Testis (tissue), 3 donors: ENCODE data around the gene GRK1. TPM values are rescaled to one million over a fixed set of nuclear protein-coding genes. Genes with fewer than 3 reads are reported as not detected.

Experiments
- DNase-seq: peaks from one replicate; pipeline ENCODE4 v3.0.0-alpha.2; 2019
- H3K27ac ChIP-seq, 2 donors: fragments of 200-600 bp; sonication (generic); one replicate each; pipeline ENCODE4 v1.5.1; 2019
- H3K27me3 ChIP-seq: fragments of 200-600 bp; sonication (generic); one replicate; pipeline ENCODE4 v1.5.1; 2019
- H3K36me3 ChIP-seq: fragments of 200-600 bp; sonication (generic); one replicate; pipeline ENCODE4 v1.5.1; 2017; ENCODE audit warnings: low read depth; ENCODE audit errors: missing control alignments
- H3K4me1 ChIP-seq: fragments of 200-600 bp; sonication (generic); one replicate; pipeline ENCODE4 v1.5.1; 2019
- H3K4me3 ChIP-seq, 2 donors: fragments of 200-600 bp; sonication (generic); one replicate each; pipeline ENCODE4 v1.5.1; 2017 to 2019
- H3K9me3 ChIP-seq: fragments of 200-600 bp; sonication (generic); one replicate; pipeline ENCODE4 v1.5.1; 2017
- POLR2A ChIP-seq: fragments of 450-650 bp; IDR thresholded peaks from one replicate; pipeline ENCODE4 v1.6.1; 2017; ENCODE audit warnings: antibody characterized with exemption, mild to moderate bottlenecking, moderate library complexity
- WGBS, 2 donors: methylation state at CpG; one replicate each; pipeline ENCODE4 v1.1.5; 2018; 5-methylcytosine and 5-hydroxymethylcytosine counted together
- intact Hi-C: fragments of 100-400 bp; cut with DNase I; formaldehyde crosslinking; loops from one replicate; pipeline ENCODE4 v1.15.1; 2023; ENCODE audit warnings: low total_unique reads
- polyA plus RNA-seq: library from polyadenylated mRNA; stranded (reverse); fragments of 350-450 nt; fragmentation: Illumina TruSeq; extraction: RNeasy Lipid Tissue Mini Kit (QIAGEN cat#74804); gene quantifications from one replicate; pipeline ENCODE4 v1.2.3, GENCODE V29; 2014; ENCODE audit warnings: low read depth, low replicate concordance; ENCODE audit not compliant: insufficient read depth
- total RNA-seq, 2 donors: library from RNA; depleted of rRNA; stranded (reverse); fragments of >200 nt; gene quantifications; one replicate each; pipeline ENCODE4 v1.2.3, GENCODE V29; 2016
- TF ChIP-seq, protein P1 (sequence below), 3 experiments: fragments of 450-650 bp in 2 of 3; fragments of 200-600 bp in 1 of 3; sonication (generic) in 1 of 3; IDR thresholded peaks; one replicate each; pipeline ENCODE4 v1.5.1; 2016 to 2019; ENCODE audit warnings: antibody characterized with exemption in 3 of 3, mild to moderate bottlenecking in 2 of 3, moderate library complexity in 1 of 3

The GRK1 gene
- total and polyA plus RNA-seq, 3 donors from 2014 or later = 0.55 to 2.1 (median 0.87) TPM

DNA sequence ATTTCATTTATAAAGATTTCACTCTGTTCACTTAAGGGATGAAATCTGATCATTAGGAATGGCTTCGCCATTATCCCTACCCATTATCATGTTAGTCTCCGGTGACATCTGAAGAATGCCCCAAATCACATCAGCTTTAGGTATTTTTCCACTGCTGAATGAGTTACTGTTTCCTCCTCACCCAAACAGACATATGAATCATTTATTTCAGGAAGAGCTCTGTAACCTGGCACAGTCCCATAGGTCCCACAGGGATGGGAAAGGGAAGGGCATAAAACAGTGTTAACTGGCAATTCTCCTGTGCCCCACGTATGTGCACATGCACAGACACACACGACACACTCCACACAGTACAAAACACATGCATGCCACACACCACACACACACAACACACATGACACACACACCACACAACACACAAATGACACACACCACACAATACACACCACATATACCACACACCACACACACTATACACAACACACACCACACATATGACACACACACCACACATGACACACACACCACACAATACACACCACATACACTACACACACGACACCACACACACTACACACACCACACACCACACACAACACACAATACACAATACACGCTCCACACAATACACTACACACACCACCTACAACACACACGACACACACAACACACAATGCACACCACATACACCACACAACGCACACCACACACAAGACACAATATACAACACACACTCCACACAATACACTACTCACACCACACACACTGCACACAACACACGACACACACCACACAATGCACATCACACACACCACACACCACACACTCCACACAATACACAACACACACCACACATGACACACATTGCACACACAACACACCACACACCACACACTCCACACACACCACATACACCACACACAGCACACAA lies 107.4 kb downstream of the GRK1 start:
- intact Hi-C loops = no loop called here
- WGBS, 2 donors = 84 to 88% methylated on average over 9 of the region's 9 CpGs
- H3K27me3 ChIP-seq = no peaks in the 10 kb centered on the region
- no peak for TF ChIP-seq POLR2A
- TF ChIP-seq, protein P1, sequence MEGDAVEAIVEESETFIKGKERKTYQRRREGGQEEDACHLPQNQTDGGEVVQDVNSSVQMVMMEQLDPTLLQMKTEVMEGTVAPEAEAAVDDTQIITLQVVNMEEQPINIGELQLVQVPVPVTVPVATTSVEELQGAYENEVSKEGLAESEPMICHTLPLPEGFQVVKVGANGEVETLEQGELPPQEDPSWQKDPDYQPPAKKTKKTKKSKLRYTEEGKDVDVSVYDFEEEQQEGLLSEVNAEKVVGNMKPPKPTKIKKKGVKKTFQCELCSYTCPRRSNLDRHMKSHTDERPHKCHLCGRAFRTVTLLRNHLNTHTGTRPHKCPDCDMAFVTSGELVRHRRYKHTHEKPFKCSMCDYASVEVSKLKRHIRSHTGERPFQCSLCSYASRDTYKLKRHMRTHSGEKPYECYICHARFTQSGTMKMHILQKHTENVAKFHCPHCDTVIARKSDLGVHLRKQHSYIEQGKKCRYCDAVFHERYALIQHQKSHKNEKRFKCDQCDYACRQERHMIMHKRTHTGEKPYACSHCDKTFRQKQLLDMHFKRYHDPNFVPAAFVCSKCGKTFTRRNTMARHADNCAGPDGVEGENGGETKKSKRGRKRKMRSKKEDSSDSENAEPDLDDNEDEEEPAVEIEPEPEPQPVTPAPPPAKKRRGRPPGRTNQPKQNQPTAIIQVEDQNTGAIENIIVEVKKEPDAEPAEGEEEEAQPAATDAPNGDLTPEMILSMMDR (IDR thresholded peaks at IDR 0.05) = no peak
- no peak for DNase-seq
- no peak overlapping the region for H3K4me3 ChIP-seq
- H3K27ac ChIP-seq = no peak overlapping the region
- no peaks in the 10 kb centered on the region for H3K36me3 ChIP-seq
- no peaks in the 10 kb centered on the region for H3K4me1 ChIP-seq
- no peaks in the 10 kb centered on the region for H3K9me3 ChIP-seq

DNA sequence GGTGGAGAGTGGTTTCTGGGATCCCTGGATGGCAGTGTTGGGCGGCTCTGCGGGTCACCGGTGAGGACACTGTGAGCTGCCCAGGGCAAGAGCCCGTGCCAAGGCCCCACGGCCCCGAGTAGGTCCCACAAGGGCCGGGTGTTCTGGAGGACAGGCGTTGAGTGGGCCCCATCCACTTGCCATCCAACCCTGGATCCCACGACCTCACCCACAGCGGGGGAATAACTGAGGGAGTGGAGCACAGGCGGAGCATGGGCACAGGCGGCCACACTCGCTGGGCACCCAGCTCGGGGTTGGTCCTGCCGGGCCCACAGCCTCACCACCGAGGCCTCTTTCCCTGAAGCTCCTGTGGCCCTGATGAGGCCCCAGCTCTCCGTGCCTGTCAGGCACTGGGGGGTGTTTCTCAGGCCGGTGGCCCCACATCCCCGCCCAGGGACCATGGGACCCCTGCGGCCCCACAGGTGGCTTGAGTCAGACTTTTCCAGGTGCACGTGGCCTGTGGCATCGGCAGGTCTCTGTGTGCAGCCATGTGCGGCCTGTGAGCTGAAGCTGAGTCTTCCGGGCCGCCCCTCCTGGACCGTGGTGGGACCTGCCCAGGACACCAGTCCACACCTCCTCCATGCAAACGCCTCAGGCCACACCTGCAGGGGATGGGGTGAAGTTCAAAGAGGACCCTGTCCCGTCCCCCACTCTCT lies 108.6 kb downstream of the GRK1 start:
- no peak overlapping the region for H3K27ac ChIP-seq
- no peaks in the 10 kb centered on the region for H3K36me3 ChIP-seq
- no peak for DNase-seq
- H3K4me3 ChIP-seq = no peak overlapping the region
- WGBS, 2 donors = 85 to 96% methylated on average over 5 to 27 of the region's 28 CpGs
- no peaks in the 10 kb centered on the region for H3K4me1 ChIP-seq
- intact Hi-C loops = no loop called here
- no peaks in the 10 kb centered on the region for H3K27me3 ChIP-seq
- no peaks in the 10 kb centered on the region for H3K9me3 ChIP-seq
- TF ChIP-seq, protein P1 (IDR thresholded peaks at IDR 0.05) = no peak
- TF ChIP-seq POLR2A = no peak

DNA sequence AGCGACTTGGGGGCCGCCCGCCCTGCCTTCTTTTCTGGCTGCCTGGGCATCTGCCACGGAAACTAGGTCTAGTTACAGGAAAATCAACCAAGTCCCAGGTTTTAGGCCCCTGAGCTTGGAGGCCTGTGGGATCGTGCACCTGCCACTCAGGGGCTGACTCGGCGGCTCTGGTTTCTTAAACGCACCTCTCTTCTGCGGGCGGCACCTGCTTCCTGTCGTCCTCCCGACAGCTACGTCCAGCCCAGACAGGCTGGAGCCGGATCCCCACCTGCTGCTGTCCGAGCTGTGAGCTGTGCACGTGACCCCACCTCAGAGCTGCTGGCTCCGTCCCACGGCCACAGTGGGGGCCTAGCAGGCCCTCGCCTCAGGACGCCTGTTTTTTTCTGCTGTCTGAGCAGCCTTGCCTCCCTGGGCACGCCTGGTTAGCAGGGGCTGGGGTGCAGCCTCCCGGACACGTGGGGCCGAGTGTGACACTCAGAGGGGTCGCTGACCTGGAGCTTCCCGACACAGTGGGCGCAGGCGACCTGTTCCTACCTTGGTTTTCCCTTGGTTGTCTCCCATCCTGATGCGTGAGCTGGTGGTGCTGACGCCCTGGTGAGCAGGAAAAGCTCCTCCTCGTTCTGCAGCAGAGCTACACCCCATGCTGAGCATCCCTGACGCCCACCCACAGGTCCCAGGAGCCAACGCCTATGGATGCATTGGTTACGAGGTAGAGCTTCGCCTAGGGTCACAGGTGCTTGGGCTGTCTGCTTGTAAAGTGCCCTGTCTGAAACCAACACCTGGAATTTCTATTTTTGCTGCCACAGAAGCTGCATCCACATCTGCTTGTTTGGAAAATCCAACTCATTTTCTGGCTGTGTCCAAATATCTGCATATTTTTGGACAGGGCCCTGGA lies 109.5 kb downstream of the GRK1 start:
- H3K9me3 ChIP-seq = no peaks in the 10 kb centered on the region
- WGBS, 2 donors = 84 to 86% methylated on average over 29 to 35 of the region's 35 CpGs
- intact Hi-C loops = no loop called here
- no peaks in the 10 kb centered on the region for H3K36me3 ChIP-seq
- no peak overlapping the region for H3K27ac ChIP-seq
- H3K4me1 ChIP-seq = no peaks in the 10 kb centered on the region
- no peaks in the 10 kb centered on the region for H3K27me3 ChIP-seq
- TF ChIP-seq, protein P1 (IDR thresholded peaks at IDR 0.05) = no peak
- TF ChIP-seq POLR2A = no peak
- DNase-seq = no peak
- H3K4me3 ChIP-seq = no peak overlapping the region

DNA sequence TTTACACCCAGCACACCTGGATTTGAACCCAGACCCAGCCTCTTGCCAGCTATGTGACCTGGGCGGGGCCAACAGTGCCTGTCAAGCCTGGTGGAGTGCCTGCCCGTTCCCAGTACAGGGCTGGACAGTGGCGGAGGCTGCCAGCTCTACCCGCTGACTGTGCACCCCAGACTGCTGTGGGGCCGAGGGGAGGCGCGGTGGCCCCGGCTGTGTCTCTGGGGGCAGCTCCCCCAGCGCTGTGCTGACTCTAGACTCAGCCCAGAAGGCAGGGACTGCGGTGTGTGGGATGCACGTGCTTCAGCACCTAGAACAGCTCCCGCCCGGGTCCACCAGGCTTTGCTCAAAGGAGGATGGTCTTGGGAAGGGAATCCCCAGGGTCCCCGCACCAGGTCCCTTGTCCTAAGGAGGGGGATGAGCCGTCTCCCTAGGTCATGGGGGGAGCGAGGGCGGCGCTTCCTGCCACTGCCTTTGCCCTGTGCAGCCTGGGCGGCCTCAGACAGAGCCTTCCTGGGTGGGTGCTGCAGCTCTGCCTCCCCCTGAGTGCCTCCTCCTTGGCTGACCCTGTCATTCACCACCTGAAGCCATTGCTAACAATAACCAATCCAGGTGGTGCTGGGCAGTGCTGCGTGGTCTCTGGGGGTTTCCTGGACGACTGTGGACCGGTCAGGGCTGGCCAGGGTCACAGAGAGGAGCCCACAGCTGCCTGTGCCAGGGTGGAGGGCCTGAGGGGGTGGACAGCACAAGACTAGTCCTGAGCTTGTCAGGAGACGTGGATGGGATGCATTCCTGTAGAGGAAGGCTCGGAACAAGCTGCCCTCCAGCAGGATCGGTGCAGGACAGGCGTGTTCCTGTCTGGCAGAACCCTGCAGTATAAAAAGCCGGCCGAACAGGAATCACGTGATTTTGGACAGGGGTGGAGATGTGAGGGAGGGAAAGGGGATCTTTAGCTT lies 110.6 kb downstream of the GRK1 start:
- no peak for TF ChIP-seq POLR2A
- TF ChIP-seq, protein P1 (IDR thresholded peaks at IDR 0.05) = no peak
- Histone ChIP-seq H3K36me3 (no peaks in the 10 kb centered on the region), H3K4me1 (no peaks in the 10 kb centered on the region), H3K27ac (no peak overlapping the region), H3K27me3 (no peaks in the 10 kb centered on the region), H3K4me3 (no peak overlapping the region), H3K9me3 (no peaks in the 10 kb centered on the region)
- DNase-seq = no peak
- intact Hi-C loops = no loop called here
- 51 to 69% methylated on average over 19 to 24 of the region's 29 CpGs for WGBS, 2 donors
